H1 (cell line): ENCODE data around the gene IZUMO4. TPM values are rescaled to one million over a fixed set of nuclear protein-coding genes. Genes with fewer than 3 reads are reported as not detected.
A peak's percentile ranks its signal among the peaks of the same experiment; 100 is the strongest.

Experiments used
- CTCF ChIA-PET: fragments of 300-600 bp; sonication (Branson Sonifier 250); formaldehyde crosslinking; loops from one replicate; lab custom pipeline; 2021; ENCODE audit not compliant: partially characterized antibody; lab: Charles Lee
- POLR2A ChIA-PET: fragments of 300-600 bp; sonication (Branson Sonifier 250); formaldehyde crosslinking; loops from one replicate; lab custom pipeline; 2021; ENCODE audit warnings: inconsistent platforms; ENCODE audit not compliant: partially characterized antibody; lab: Charles Lee
- DNase-seq, 2 experiments: peaks; one replicate each; pipeline versions ENCODE4 v3.0.0 to v3.0.0-alpha.2; 2010 to 2022; ENCODE audit warnings: low spot score in 2 of 2, low read depth in 1 of 2, mixed read lengths in 1 of 2
- FAIRE-seq: peaks from 2 replicates; lab custom pipeline; 2011; peaks lifted over from hg19 to GRCh38; lab: Jason Lieb, UNC
- H2AFZ ChIP-seq: 2 replicates; pipeline ENCODE4 v1.8.1; 2012; ENCODE audit warnings: low read length, inconsistent platforms
- H2AK5ac ChIP-seq: 2 replicates; pipeline ENCODE4 v1.6.1; 2013; ENCODE audit warnings: low read depth, low read length
- H2BK120ac ChIP-seq: replicated peaks from 2 replicates; pipeline ENCODE3; 2013; ENCODE audit warnings: low read depth, low read length, inconsistent platforms
- H2BK12ac ChIP-seq: 2 replicates; pipeline ENCODE4 v1.6.1; 2013; ENCODE audit warnings: low read depth, low read length
- H2BK15ac ChIP-seq: 2 replicates; pipeline ENCODE4 v1.6.1; 2013; ENCODE audit warnings: low read length
- H2BK20ac ChIP-seq: 2 replicates; pipeline ENCODE4 v1.6.1; 2013; ENCODE audit warnings: low read length
- H2BK5ac ChIP-seq: 2 replicates; pipeline ENCODE4 v1.6.1; 2013; ENCODE audit warnings: low read depth, low read length
- H3K14ac ChIP-seq: 2 replicates; pipeline ENCODE4 v1.6.1; 2013; ENCODE audit warnings: inconsistent platforms; ENCODE audit not compliant: insufficient read length
- H3K18ac ChIP-seq: 2 replicates; pipeline ENCODE4 v1.6.1; 2013; ENCODE audit warnings: low read length; ENCODE audit errors: extremely low read depth
- H3K23ac ChIP-seq: 2 replicates; pipeline ENCODE4 v1.6.1; 2013; ENCODE audit warnings: inconsistent platforms; ENCODE audit not compliant: insufficient read length
- H3K23me2 ChIP-seq: 2 replicates; pipeline ENCODE4 v1.6.1; 2013; ENCODE audit warnings: low read depth, low read length
- H3K27ac ChIP-seq: 2 replicates; pipeline ENCODE4 v1.6.1; 2011; ENCODE audit warnings: low read depth, low read length, inconsistent platforms
- H3K27me3 ChIP-seq, 4 experiments: replicated peaks in 1 of 4; 1 replicate in 1 of 4; 2 replicates in 3 of 4; pipeline versions ENCODE4 v1.6.1 to v1.8.1; 2011 to 2013; ENCODE audit warnings: low read length in 3 of 4, mild to moderate bottlenecking in 3 of 4, inconsistent platforms in 2 of 4, mixed read lengths in 2 of 4, moderate library complexity in 1 of 4; ENCODE audit not compliant: control insufficient read depth in 3 of 4, insufficient read depth in 3 of 4; ENCODE audit errors: extremely low read depth in 1 of 4
- H3K36me3 ChIP-seq, 4 experiments: 2 replicates each; pipeline versions ENCODE4 v1.6.1 to v1.8.1; 2011 to 2013; ENCODE audit warnings: mild to moderate bottlenecking in 4 of 4, low read length in 3 of 4, moderate library complexity in 2 of 4, control low read depth in 1 of 4, inconsistent platforms in 1 of 4; ENCODE audit not compliant: insufficient read depth in 4 of 4, control insufficient read depth in 2 of 4
- H3K4ac ChIP-seq: replicated peaks from 2 replicates; pipeline ENCODE3; 2013; ENCODE audit warnings: low read length, low read depth, mixed read lengths, inconsistent platforms; ENCODE audit not compliant: insufficient read length
- H3K4me1 ChIP-seq, 4 experiments: replicated peaks in 1 of 4; 1 replicate in 1 of 4; 2 replicates in 3 of 4; pipeline versions ENCODE4 v1.6.1 to v1.8.1; 2011 to 2013; ENCODE audit warnings: low read length in 3 of 4, inconsistent platforms in 2 of 4, mixed read lengths in 1 of 4; ENCODE audit not compliant: insufficient read depth in 4 of 4, control insufficient read depth in 3 of 4
- H3K4me2 ChIP-seq, 2 experiments: 2 replicates each; pipeline versions ENCODE4 v1.6.1 to v1.8.1; 2011 to 2013; ENCODE audit warnings: low read depth in 2 of 2, low read length in 2 of 2, control low read depth in 1 of 2, inconsistent platforms in 1 of 2, mild to moderate bottlenecking in 1 of 2; ENCODE audit not compliant: insufficient read depth in 1 of 2
- H3K4me3 ChIP-seq, 4 experiments: fragments of 200-600, 300-600 bp in 1 of 4; sonication (generic), shearing (Covaris generic), sonication (Bioruptor Twin) in 1 of 4; 2 replicates each; pipeline versions ENCODE4 v1.5.1 to v1.8.1; 2011 to 2016; ENCODE audit warnings: low read length in 4 of 4, low read depth in 3 of 4, control low read depth in 2 of 4, inconsistent platforms in 2 of 4, mild to moderate bottlenecking in 2 of 4, mixed read lengths in 1 of 4, moderate library complexity in 1 of 4; ENCODE audit not compliant: insufficient read depth in 2 of 4; ENCODE audit errors: extremely low read depth in 1 of 4
- H3K56ac ChIP-seq: replicated peaks from 2 replicates; pipeline ENCODE3; 2013; ENCODE audit warnings: low read depth, mild to moderate bottlenecking, mixed read lengths, low read length, inconsistent platforms; ENCODE audit not compliant: insufficient read length
- H3K79me1 ChIP-seq: 2 replicates; pipeline ENCODE4 v1.6.1; 2013; ENCODE audit warnings: low read depth, low read length, control low read depth
- H3K79me2 ChIP-seq, 2 experiments: 2 replicates each; pipeline versions ENCODE4 v1.6.1 to v1.8.1; 2012 to 2013; ENCODE audit warnings: low read length in 2 of 2, mild to moderate bottlenecking in 2 of 2, inconsistent platforms in 1 of 2; ENCODE audit not compliant: insufficient read depth in 2 of 2, control insufficient read depth in 1 of 2
- H3K9ac ChIP-seq, 4 experiments: replicated peaks in 1 of 4; 1 replicate in 1 of 4; 2 replicates in 3 of 4; pipeline versions ENCODE4 v1.6.1 to v1.8.1; 2011 to 2013; ENCODE audit warnings: low read depth in 3 of 4, low read length in 3 of 4, control low read depth in 2 of 4, mild to moderate bottlenecking in 2 of 4, moderate library complexity in 2 of 4, inconsistent platforms in 1 of 4; ENCODE audit errors: extremely low read depth in 1 of 4
- H3K9me3 ChIP-seq, 2 experiments: 2 replicates each; pipeline versions ENCODE4 v1.6.1 to v1.8.1; 2012 to 2013; ENCODE audit warnings: mild to moderate bottlenecking in 2 of 2, moderate library complexity in 2 of 2, control low read depth in 1 of 2, inconsistent platforms in 1 of 2, low read depth in 1 of 2, low read length in 1 of 2, mixed read lengths in 1 of 2; ENCODE audit not compliant: insufficient read depth in 2 of 2
- H4K20me1 ChIP-seq, 2 experiments: replicated peaks in 1 of 2; 2 replicates each; pipeline versions ENCODE3 to v1.8.1; 2011 to 2013; ENCODE audit warnings: inconsistent platforms in 2 of 2, low read length in 2 of 2, mild to moderate bottlenecking in 1 of 2; ENCODE audit not compliant: insufficient read depth in 2 of 2, control insufficient read depth in 1 of 2
- H4K5ac ChIP-seq: 2 replicates; pipeline ENCODE4 v1.6.1; 2013; ENCODE audit warnings: low read length, low read depth, mixed read lengths, inconsistent platforms; ENCODE audit not compliant: insufficient read length
- H4K8ac ChIP-seq: 2 replicates; pipeline ENCODE4 v1.8.0; 2013; ENCODE audit warnings: mild to moderate bottlenecking, moderate library complexity, low read length, inconsistent platforms; ENCODE audit not compliant: insufficient read depth; ENCODE audit errors: extremely low read depth
- H4K91ac ChIP-seq: replicated peaks from 2 replicates; pipeline ENCODE3; 2013; ENCODE audit warnings: low read length, mixed read lengths, inconsistent platforms; ENCODE audit not compliant: insufficient read length
- ASH2L ChIP-seq: fragments of 200-600, 300-600 bp; sonication (generic); IDR thresholded peaks from one replicate; pipeline ENCODE4 v1.7.1; 2017; ENCODE audit warnings: low read length
- CEBPB ChIP-seq: IDR thresholded peaks from 2 replicates; pipeline ENCODE4 v1.6.1; 2012; ENCODE audit warnings: low read depth, low read length
- YY1 ChIP-seq: IDR thresholded peaks from 2 replicates; pipeline ENCODE4 v1.6.1; 2011; ENCODE audit warnings: low read depth, mild to moderate bottlenecking, low read length
- ZNF274 ChIP-seq: IDR thresholded peaks from 2 replicates; pipeline ENCODE4 v1.7.0; 2012; ENCODE audit warnings: low read length, borderline replicate concordance; ENCODE audit errors: extremely low read depth
- WGBS, 2 experiments: shearing (Covaris generic) in 1 of 2; methylation state at CpG; one replicate each; pipeline versions ENCODE4 v1.1.6 to v1.1.7; 2013 to 2015; ENCODE audit warnings: low lambda C conversion rate in 2 of 2, mixed read lengths in 2 of 2, inconsistent platforms in 1 of 2, low coverage in 1 of 2, missing lambda C conversion rate in 1 of 2; ENCODE audit not compliant: insufficient replicate concordance in 2 of 2, insufficient coverage in 1 of 2, insufficient read length in 1 of 2; ENCODE audit errors: extremely low coverage in 1 of 2, missing lambda C conversion rate in 1 of 2; 5-methylcytosine and 5-hydroxymethylcytosine counted together
- polyA plus RNA-seq, 7 experiments: library from polyadenylated mRNA; depleted of rRNA in 3 of 7; stranded (reverse) in 5 of 7; unstranded in 2 of 7; fragments of >200 nt in 5 of 7; fragments of 200-250 nt in 2 of 7; gene quantifications; 1 replicate in 5 of 7; 2 replicates in 1 of 7; 4 replicates in 1 of 7; pipeline versions ENCODE4 v1.2.1 to v1.2.3, GENCODE V29; 2011 to 2013; ENCODE audit warnings: missing spikeins in 2 of 7, mixed read lengths in 2 of 7
- total RNA-seq: library from RNA; stranded (reverse); fragmentation: NEBNext Ultra II Directional; extraction: Animal tissue kit (Norgen Biotek cat#: 25700); gene quantifications from 2 replicates; pipeline ENCODE4 v1.2.1, GENCODE V29; 2021

IZUMO4 gene
- total and polyA plus RNA-seq, 2 of the 8 experiments (the other 6 are each of a cell fraction or from before 2014, with no cell fraction given), result 1.8 to 1.9 TPM

DNA sequence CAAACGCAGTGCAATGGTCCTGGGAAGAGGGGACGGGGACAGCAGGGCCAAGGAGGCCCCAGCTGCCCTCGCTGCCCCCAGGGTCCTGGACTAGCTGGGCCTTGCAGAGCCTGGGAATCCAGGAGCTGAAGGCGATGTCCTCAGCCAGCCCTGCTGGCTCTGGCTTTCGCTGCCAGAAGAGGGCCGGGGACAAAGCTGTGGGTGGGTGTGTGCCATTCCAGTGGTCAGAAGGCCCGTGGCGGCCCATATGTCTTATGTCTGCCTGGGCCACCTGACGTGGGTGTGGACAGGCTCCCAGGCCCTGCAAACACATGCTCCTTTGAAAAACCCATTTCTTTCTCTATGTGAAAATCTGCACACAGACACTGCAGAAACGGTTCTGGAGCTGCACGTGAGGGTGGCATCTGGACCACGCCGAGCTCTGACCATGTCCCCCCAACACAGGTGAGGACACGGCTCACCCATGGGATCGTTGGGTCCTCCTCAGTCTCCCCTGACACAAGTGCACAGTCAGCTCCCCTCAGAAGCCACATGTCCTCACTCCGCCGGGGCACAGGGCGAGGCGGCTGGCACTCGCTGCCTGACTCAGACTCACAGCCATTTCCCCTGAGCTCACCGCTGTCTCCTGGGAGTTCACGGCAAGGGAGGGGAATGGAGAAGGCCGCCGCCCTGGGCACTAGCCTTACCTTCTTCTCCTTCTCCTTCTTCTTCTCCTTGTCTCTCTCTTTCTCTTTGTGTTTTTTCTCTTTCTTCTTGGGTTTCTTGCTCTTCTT lies 16.9 kb downstream of the IZUMO4 start:
- Histone ChIP-seq H2BK12ac (no peak overlapping the region), H3K79me1 (no peaks in the 10 kb centered on the region; the same call in none of the 2 replicates), H3K14ac (no peak overlapping the region), H3K23me2 (no peaks in the 10 kb centered on the region), H3K56ac (no peak overlapping the region), H3K27me3 (no peaks in the 10 kb centered on the region), H3K4me3 (no peak overlapping the region), H4K8ac (no peak overlapping the region), H4K91ac (no peak overlapping the region), H3K4me2 (no peak overlapping the region), H4K20me1 (peaks cover 9 to 23% of the 10 kb centered on the region in 2 experiments), H2BK15ac (no peak overlapping the region), H3K23ac (no peak overlapping the region), H3K36me3 (peaks cover 62 to 99% (median 91%) of the 10 kb centered on the region in 4 experiments), H3K27ac (no peak overlapping the region), H4K5ac (no peak overlapping the region), H2AFZ (no peak overlapping the region), H2BK120ac (no peak overlapping the region), H2BK5ac (peak overlapping the region; percentile 52; the same call in 1 of the 2 replicates), H3K18ac (no peak overlapping the region), H3K4ac (no peak overlapping the region), H2AK5ac (no peak overlapping the region), H3K4me1 (no peaks in the 10 kb centered on the region), H3K79me2 (no peaks in the 10 kb centered on the region), H3K9me3 (no peaks in the 10 kb centered on the region), H3K9ac (no peak overlapping the region), H2BK20ac (no peak overlapping the region)
- 95% methylated on average over 20 of the region's 24 CpGs; no CpG with 5 or more reads in 1 of the 2 experiments for WGBS, 2 experiments
- FAIRE-seq, result no peak
- ChIA-PET POLR2A (interaction anchor here (1.9 kb wide), 1 partner anchor 10 kb away, joined by 4 read pairs; no protein-coding TSS in a partner anchor), CTCF (interaction anchor here (0.7 to 1.7 kb wide), 3 partner anchors 10 to 44 kb away, joined by 3 to 6 read pairs (median 3); no protein-coding TSS in a partner anchor)
- DNase-seq, result no peak
- TF ChIP-seq CEBPB (no peak), ZNF274 (no peak), YY1 (no peak), ASH2L (no peak)
